Endothelial cell (in vitro differentiated cells): ENCODE measurements around the gene NADSYN1. TPM values are rescaled to one million over a fixed set of nuclear protein-coding genes. Genes with fewer than 3 reads are reported as not detected.

Source experiments
- DNase-seq: peaks from one replicate; pipeline ENCODE4 v3.0.0; 2021; ENCODE audit warnings: low spot score
- H3K27ac Mint-ChIP-seq: one replicate; pipeline ENCODE4 v1.8.0; 2021; ENCODE audit warnings: mixed read lengths, inconsistent platforms; ENCODE audit not compliant: unreplicated experiment
- H3K27me3 Mint-ChIP-seq: one replicate; pipeline ENCODE4 v1.8.0; 2021; ENCODE audit warnings: mild to moderate bottlenecking, moderate library complexity, mixed read lengths, inconsistent platforms; ENCODE audit not compliant: unreplicated experiment
- H3K36me3 Mint-ChIP-seq: one replicate; pipeline ENCODE4 v1.8.0; 2021; ENCODE audit warnings: mild to moderate bottlenecking, low read depth, mixed read lengths, inconsistent platforms; ENCODE audit not compliant: unreplicated experiment
- H3K4me1 Mint-ChIP-seq: one replicate; pipeline ENCODE4 v1.8.0; 2021; ENCODE audit warnings: mild to moderate bottlenecking, mixed read lengths, inconsistent platforms; ENCODE audit not compliant: unreplicated experiment
- H3K4me3 Mint-ChIP-seq: one replicate; pipeline ENCODE4 v1.8.0; 2021; ENCODE audit warnings: mild to moderate bottlenecking, mixed read lengths, inconsistent platforms; ENCODE audit not compliant: unreplicated experiment
- H3K9me3 Mint-ChIP-seq: one replicate; pipeline ENCODE4 v1.8.0; 2021; ENCODE audit warnings: mixed read lengths, inconsistent platforms; ENCODE audit not compliant: unreplicated experiment
- CTCF ChIP-seq: fragments of 200-600 bp; sonication (generic); IDR thresholded peaks from one replicate; pipeline ENCODE4 v1.5.0; 2021; ENCODE audit warnings: antibody characterized with exemption; ENCODE audit not compliant: unreplicated experiment
- total RNA-seq: library from RNA; stranded (reverse); fragmentation: NEBNext Ultra II Directional; extraction: Animal tissue kit (Norgen Biotek cat#: 25700); gene quantifications from one replicate; pipeline ENCODE4 v1.2.1, GENCODE V29; 2021; ENCODE audit not compliant: unreplicated experiment

Gene NADSYN1
- total RNA-seq, 1 donor from 2014 or later = 69.0 TPM

GRCh38 chr11:71429701-71430100 is 23.3 kb upstream of the NADSYN1 start:
- Mint-ChIP-seq H3K27me3 (peaks cover 2% of the 10 kb centered on the region), H3K36me3 (peaks cover 13% of the 10 kb centered on the region)

GRCh38 chr11:71430166-71430565 is 22.8 kb upstream of the NADSYN1 start:
- H3K27ac Mint-ChIP-seq = no peak overlapping the region
- TF ChIP-seq CTCF = no peak
- H3K9me3 Mint-ChIP-seq = no peaks in the 10 kb centered on the region
- no peak overlapping the region for H3K4me3 Mint-ChIP-seq
- peaks cover 18% of the 10 kb centered on the region for H3K36me3 Mint-ChIP-seq
- no peak for DNase-seq
- H3K27me3 Mint-ChIP-seq = peaks cover 2% of the 10 kb centered on the region
- no peaks in the 10 kb centered on the region for H3K4me1 Mint-ChIP-seq

More at GRCh38 chr11:71429701-71430100, 23.3 kb upstream of the NADSYN1 start:
- TF ChIP-seq CTCF = no peak
- Mint-ChIP-seq H3K4me1 (no peaks in the 10 kb centered on the region), H3K27ac (no peak overlapping the region), H3K9me3 (no peaks in the 10 kb centered on the region), H3K4me3 (no peak overlapping the region)
- DNase-seq = no peak

GRCh38 chr11:71431271-71431670 is 21.7 kb upstream of the NADSYN1 start:
- no peak for TF ChIP-seq CTCF
- no peak overlapping the region for H3K27ac Mint-ChIP-seq
- peaks cover 2% of the 10 kb centered on the region for H3K27me3 Mint-ChIP-seq
- DNase-seq = no peak
- H3K9me3 Mint-ChIP-seq = no peaks in the 10 kb centered on the region
- H3K36me3 Mint-ChIP-seq = peaks cover 20% of the 10 kb centered on the region
- H3K4me3 Mint-ChIP-seq = peak overlapping the region; percentile 47
- H3K4me1 Mint-ChIP-seq = no peaks in the 10 kb centered on the region

- Mint-ChIP-seq H3K27ac (no peak overlapping the region), H3K4me1 (no peaks in the 10 kb centered on the region), H3K4me3 (no peak overlapping the region), H3K36me3 (peaks cover 20% of the 10 kb centered on the region), H3K27me3 (peaks cover 2% of the 10 kb centered on the region), H3K9me3 (no peaks in the 10 kb centered on the region)
- no peak for TF ChIP-seq CTCF
- no peak for DNase-seq
Observed at GRCh38 chr11:71432761-71433647, 20.0 kb upstream of the NADSYN1 start.
